ENCODE results near the gene HYOU1.
"Not testable (repeated sequence)": the region's sequence is repeated elsewhere in the genome, so short reads cannot be mapped to it uniquely, and the experiment has no call there.

HYOU1 gene

GRCh38 chr11:119042927-119043326 lies 14.1 kb downstream of the HYOU1 start:
- DNase-seq = no peak

- DNase-seq = no peak
These were observed 15.0 kb downstream of the HYOU1 start for GRCh38 chr11:119041821-119042514.

GRCh38 chr11:119039471-119039870 lies 17.5 kb downstream of the HYOU1 start:
- not testable (repeated sequence) for DNase-seq

- no peak for DNase-seq
These were observed 18.1 kb downstream of the HYOU1 start for GRCh38 chr11:119038884-119039283.

- DNase-seq = no peak
These were observed 22.2 kb downstream of the HYOU1 start for GRCh38 chr11:119034813-119035212.

- not testable (repeated sequence) for DNase-seq
These were observed 23.6 kb downstream of the HYOU1 start for GRCh38 chr11:119033421-119033820.

GRCh38 chr11:119031912-119032280 lies 25.1 kb downstream of the HYOU1 start:
- DNase-seq = no peak

- DNase-seq = peak; percentile 97
These were observed 26.5 kb downstream of the HYOU1 start, which contains the start of gene SLC37A4 for GRCh38 chr11:119030329-119031047. SLC37A4 (minus strand) TSS chr11:119030877.

- no peak for DNase-seq
These were observed 27.0 kb downstream of the HYOU1 start for GRCh38 chr11:119030029-119030328.

- DNase-seq = no peak
These were observed 27.5 kb downstream of the HYOU1 start for GRCh38 chr11:119029340-119030028.

GRCh38 chr11:119029069-119029339 lies 28.0 kb downstream of the HYOU1 start:
- DNase-seq = no peak

GRCh38 chr11:119028346-119029068 lies 28.5 kb downstream of the HYOU1 start:
- no peak for DNase-seq

- DNase-seq = no peak
These were observed 29.3 kb downstream of the HYOU1 start for GRCh38 chr11:119027561-119028345.

- DNase-seq = no peak
These were observed 30.0 kb downstream of the HYOU1 start for GRCh38 chr11:119026970-119027369.

- DNase-seq = no peak
These were observed 30.8 kb downstream of the HYOU1 start for GRCh38 chr11:119025978-119026766.

GRCh38 chr11:119025541-119025940 lies 31.5 kb downstream of the HYOU1 start:
- DNase-seq = no peak

- no peak for DNase-seq
These were observed 31.9 kb downstream of the HYOU1 start for GRCh38 chr11:119025099-119025473.

- DNase-seq = no peak
These were observed 32.4 kb downstream of the HYOU1 start for GRCh38 chr11:119024430-119025098.

GRCh38 chr11:119023741-119024140 lies 33.3 kb downstream of the HYOU1 start:
- peak; percentile 23 for DNase-seq

GRCh38 chr11:119021631-119022030 lies 35.4 kb downstream of the HYOU1 start:
- no peak for DNase-seq

- DNase-seq = no peak
These were observed 37.0 kb downstream of the HYOU1 start for GRCh38 chr11:119019996-119020395.
